T-helper 2 cell (primary cell): ENCODE results near the gene ARMC3.
"Not testable (repeated sequence)": the region's sequence is repeated elsewhere in the genome, so short reads cannot be mapped to it uniquely, and the experiment has no call there.

Experiments used
- DNase-seq, 5 experiments: peaks; one replicate each; pipeline versions ENCODE4 v3.0.0 to v3.0.0-alpha.2; 2012 to 2022

ARMC3 gene

GRCh38 chr10:23053036-23053435, 125.2 kb downstream of the ARMC3 start:
- DNase-seq, result no peak

DNA sequence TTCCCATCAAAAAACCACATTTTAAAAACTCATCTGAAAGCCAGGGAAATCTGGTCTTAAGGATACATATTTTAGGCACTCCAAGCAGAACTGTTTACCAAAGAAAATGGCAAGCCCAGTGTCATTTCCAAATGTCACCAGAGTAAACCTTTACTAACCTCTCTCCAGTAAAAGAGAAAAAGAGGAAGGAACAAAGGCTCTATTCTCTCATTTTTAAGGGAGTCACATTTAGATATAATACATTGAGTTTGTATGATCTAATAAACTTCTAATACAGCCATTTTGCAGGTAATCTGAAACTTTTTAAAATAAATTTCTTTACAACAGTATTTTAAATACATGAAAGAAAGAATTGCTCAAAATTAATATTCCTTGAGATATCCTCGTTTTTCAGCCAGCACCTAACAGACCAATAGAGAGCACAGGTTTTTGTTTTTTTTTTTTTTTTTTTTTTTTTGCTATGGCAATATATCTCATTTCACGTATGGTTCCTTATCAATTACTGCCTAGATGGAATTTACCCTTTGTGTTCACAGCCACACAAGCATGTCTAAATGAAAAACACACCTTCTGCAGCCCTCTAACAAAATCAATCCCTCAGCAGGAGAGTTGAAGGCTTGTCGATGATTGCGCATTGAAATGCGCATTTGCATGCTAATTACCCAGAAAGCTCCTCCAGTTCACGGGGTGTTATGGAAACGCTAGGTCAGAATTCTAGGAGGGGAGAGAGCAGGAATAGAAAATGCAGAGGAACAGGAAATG, 127.8 kb downstream of the ARMC3 start:
- no peak for DNase-seq

DNA sequence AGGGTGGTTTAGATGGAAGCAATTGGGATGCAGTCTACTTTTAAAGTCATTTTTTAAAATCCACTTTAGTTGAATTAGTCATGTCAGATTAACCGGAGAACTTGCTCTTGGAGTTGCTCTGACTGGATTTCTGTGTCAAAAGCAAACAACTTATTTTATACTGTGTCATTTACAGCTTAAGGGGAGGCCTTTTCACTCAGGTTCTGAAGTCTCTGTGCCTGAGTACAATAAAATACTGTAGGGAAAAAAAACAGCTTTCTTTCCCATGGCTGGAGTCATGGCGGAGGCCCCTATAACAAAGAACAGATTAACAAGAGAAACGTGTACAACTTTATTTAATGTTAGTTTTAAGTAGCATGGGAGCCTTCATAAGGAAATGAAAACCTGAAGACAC, 128.3 kb downstream of the ARMC3 start:
- no peak for DNase-seq

- no peak for DNase-seq
Observed at GRCh38 chr10:23058366-23058765, 130.5 kb downstream of the ARMC3 start.

DNA sequence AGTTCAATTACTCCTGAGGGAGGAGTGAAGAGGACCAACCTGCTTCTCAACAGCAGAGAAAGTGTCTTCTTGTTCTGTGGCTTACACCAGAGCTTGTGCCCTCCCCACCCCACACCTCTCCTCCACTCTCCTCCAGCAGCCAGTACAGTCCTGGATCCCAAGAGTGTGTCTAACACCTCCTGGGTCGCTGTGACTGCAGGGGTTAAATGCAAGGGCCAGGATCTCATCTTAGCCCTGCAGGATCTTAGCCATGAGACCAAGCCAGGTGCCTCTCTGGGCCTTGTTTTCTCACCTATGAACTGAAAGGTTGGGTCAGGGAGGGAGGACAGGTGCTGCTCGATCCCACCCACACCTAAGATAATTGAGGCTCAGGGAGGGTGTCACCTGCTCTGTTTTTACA, 133.1 kb downstream of the ARMC3 start:
- DNase-seq, result no peak

GRCh38 chr10:23063045-23063972, 135.5 kb downstream of the ARMC3 start:
- DNase-seq, result no peak

- no peak for DNase-seq
Observed at GRCh38 chr10:23063973-23064812, 136.3 kb downstream of the ARMC3 start.

- DNase-seq, result not testable (repeated sequence)
Observed at GRCh38 chr10:23064813-23065114, 136.9 kb downstream of the ARMC3 start.

DNA sequence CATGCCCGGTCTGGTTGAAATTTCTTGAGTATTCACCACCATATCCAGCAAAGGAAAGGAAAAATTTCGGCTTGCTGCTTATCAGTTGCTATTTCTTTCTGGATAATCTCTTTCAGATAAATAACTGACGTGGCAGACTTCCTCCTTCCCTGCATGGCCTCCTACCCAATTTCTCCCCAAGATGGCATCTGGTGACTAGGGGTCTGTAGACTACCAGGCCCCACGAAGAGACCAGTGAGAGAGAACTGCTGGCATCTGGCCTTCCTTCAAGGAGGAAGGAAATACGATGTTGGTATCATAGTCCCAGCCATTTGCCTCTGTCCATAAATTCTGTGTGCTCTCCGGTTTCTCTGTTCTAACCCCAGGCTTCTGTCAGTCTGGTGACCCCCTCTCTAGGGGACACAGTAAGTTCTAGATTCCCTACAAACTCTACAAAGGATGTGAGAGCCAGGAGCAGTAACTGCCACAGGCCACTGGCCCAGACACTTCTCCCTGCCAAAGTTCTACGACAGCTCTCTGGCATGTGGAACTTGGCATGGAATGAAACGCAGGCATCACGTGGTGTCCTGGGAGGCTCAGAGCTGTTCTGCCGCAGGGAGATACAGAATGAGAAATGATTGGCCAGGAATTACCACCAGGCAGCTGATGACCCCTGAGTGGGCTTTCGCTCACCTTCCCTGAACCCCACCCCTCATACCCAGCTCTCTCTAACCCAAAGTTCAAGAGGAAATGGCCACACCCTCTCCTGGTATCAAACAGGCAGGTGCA, 137.5 kb downstream of the ARMC3 start:
- no peak for DNase-seq

GRCh38 chr10:23067337-23067736, 139.5 kb downstream of the ARMC3 start:
- no peak for DNase-seq

GRCh38 chr10:23067939-23068775, 140.3 kb downstream of the ARMC3 start:
- DNase-seq, result peak; percentile 21 to 65 (median 42)

- peak in 1 of 5 experiments; percentile 77 for DNase-seq
Observed at GRCh38 chr10:23069019-23069815, 141.4 kb downstream of the ARMC3 start.

- DNase-seq, result not testable (repeated sequence)
Observed at GRCh38 chr10:23070092-23070912, 142.4 kb downstream of the ARMC3 start.

DNA sequence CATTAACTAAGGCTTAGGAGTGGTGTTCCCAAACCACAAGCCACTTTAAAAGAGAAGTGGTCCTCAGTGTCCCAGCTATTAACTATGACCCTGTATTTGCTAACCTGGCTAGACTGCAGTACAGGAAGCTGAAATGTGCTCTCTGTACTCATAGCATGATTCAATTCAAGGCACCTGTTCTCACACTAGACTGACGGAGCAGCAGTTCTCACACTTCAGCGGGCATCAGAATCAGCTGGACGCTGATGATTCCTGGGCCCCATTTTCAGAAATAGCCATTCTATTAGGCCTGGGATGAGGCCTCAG, 143.0 kb downstream of the ARMC3 start:
- peak in 1 of 5 experiments; percentile 11 for DNase-seq

DNA sequence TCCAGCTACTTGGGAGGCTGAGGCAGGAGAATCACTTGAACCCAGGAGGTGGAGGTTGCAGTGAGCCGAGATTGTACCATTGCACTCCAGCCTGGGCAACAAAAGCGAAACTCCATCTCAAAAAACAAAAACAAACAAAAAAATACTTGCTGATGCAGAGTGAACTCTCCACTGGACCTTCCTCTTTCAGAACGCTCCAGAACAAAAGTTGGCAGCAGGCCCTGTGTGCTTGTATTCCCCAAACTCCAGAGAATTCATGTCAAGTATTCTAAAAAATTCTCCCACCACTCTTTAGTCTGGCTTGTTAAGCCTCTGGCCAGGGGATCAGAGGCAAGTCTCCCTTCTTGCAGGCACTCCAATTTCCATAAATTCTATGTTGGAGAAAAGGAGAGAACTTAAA, 144.7 kb downstream of the ARMC3 start:
- not testable (repeated sequence) for DNase-seq

DNA sequence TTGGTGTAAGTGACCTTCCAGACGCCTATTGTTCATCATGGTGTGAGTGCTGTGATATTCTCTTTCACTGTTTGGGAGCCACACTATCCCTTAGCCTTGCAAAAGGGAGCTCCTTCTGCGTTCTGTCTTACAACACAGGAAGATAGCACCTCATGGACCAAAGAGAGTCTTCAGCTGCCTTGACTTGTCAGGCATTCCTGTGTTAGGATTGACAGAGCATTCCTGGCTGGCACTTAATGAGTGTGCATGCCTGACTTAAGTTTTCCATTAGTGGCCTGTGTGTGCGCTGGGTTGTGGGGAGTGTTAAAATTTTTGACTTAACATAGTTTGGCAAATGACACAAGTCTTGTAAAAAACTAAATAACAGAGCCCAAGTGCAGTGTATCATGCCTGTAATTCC, 145.7 kb downstream of the ARMC3 start:
- no peak for DNase-seq

GRCh38 chr10:23075672-23076071, 147.8 kb downstream of the ARMC3 start:
- DNase-seq, result peak in 1 of 5 experiments; percentile 65

- no peak for DNase-seq
Observed at GRCh38 chr10:23078114-23078513, 150.3 kb downstream of the ARMC3 start.

- DNase-seq, result no peak
Observed at GRCh38 chr10:23079700-23080099, 151.8 kb downstream of the ARMC3 start.

- no peak for DNase-seq
Observed at GRCh38 chr10:23080262-23080661, 152.4 kb downstream of the ARMC3 start.
